K562 (cell line): ENCODE measurements around the gene CT83. TPM values are rescaled to one million over a fixed set of nuclear protein-coding genes. Genes with fewer than 3 reads are reported as not detected.
A peak's percentile ranks its signal among the peaks of the same experiment; 100 is the strongest.

Source experiments
- ATAC-seq: fragments of 200-7000 bp; cut with Tn5 transposase; 3 replicates; pipeline ENCODE4 v1.9.1; 2020; ENCODE audit warnings: moderate library complexity
- BruUV-seq: library from RNA; stranded (reverse); fragments of 400-500 nt; replicated peaks from 2 replicates; lab custom pipeline; 2021; lab: Mats Ljungman, UMichigan
- CTCF ChIA-PET: fragments of 300-600 bp; formaldehyde crosslinking; extraction: SDS; loops from one replicate; lab custom pipeline; 2021; ENCODE audit warnings: low intra/inter-chr PET ratio; lab: Yijun Ruan, JAX
- POLR2A ChIA-PET: fragments of 300-600, 350-650 bp; sonication (Branson Sonifier 250); formaldehyde crosslinking; extraction: SDS; loops from one replicate; lab custom pipeline; 2021; ENCODE audit warnings: antibody characterized with exemption, inconsistent platforms; lab: Yijun Ruan, JAX
- DNase-seq, 4 experiments: peaks; one replicate each; pipeline versions ENCODE4 v3.0.0 to v3.0.0-alpha.2; 2011 to 2018; ENCODE audit warnings: low spot score in 3 of 4, mixed read lengths in 3 of 4; ENCODE audit errors: extremely low read depth in 1 of 4
- FAIRE-seq: peaks from 2 replicates; lab custom pipeline; 2011; peaks lifted over from hg19 to GRCh38; lab: Jason Lieb, UNC
- H2AFZ ChIP-seq: 2 replicates; pipeline ENCODE4 v1.6.0; 2011; ENCODE audit warnings: low read depth, low read length, control low read depth, inconsistent platforms
- H3K27ac ChIP-seq: fragments of 200-600 bp; 3 replicates; pipeline ENCODE4 v1.8.0; 2011; ENCODE audit warnings: low read depth, mild to moderate bottlenecking, control low read depth, inconsistent platforms, low read length, moderate library complexity, mixed read lengths; ENCODE audit errors: extremely low read depth
- H3K27me3 ChIP-seq, 2 experiments: fragments of 300-600 bp in 1 of 2; 2 replicates in 1 of 2; 3 replicates in 1 of 2; pipeline versions ENCODE4 v1.6.0 to v1.8.0; 2011; ENCODE audit warnings: inconsistent platforms in 2 of 2, low read length in 2 of 2, mild to moderate bottlenecking in 1 of 2, mixed read lengths in 1 of 2, moderate library complexity in 1 of 2; ENCODE audit not compliant: control insufficient read depth in 2 of 2, insufficient read depth in 2 of 2
- H3K36me3 ChIP-seq: fragments of 300-600 bp; 3 replicates; pipeline ENCODE4 v1.8.0; 2011; ENCODE audit warnings: mild to moderate bottlenecking, low read length, inconsistent platforms; ENCODE audit not compliant: control insufficient read depth, insufficient read depth
- H3K4me1 ChIP-seq, 2 experiments: fragments of 200-600 bp in 1 of 2; replicated peaks in 1 of 2; 2 replicates in 1 of 2; 3 replicates in 1 of 2; pipeline versions ENCODE4 v1.5.1 to v1.8.0; 2011; ENCODE audit warnings: inconsistent platforms in 2 of 2, low read length in 2 of 2, mild to moderate bottlenecking in 1 of 2, mixed read lengths in 1 of 2, moderate library complexity in 1 of 2; ENCODE audit not compliant: control insufficient read depth in 2 of 2, insufficient read depth in 2 of 2
- H3K4me2 ChIP-seq: 2 replicates; pipeline ENCODE4 v1.6.1; 2011; ENCODE audit warnings: low read length, control low read depth, inconsistent platforms, mixed read lengths; ENCODE audit not compliant: insufficient read depth
- H3K4me3 ChIP-seq: fragments of 200-600 bp; sonication (generic), shearing (Covaris generic); 2 replicates; pipeline ENCODE4 v1.5.1; 2016; ENCODE audit warnings: control low read depth, inconsistent platforms
- H3K79me2 ChIP-seq: fragments of 200-600 bp; 3 replicates; pipeline ENCODE4 v1.8.0; 2011; ENCODE audit warnings: low read length, inconsistent platforms; ENCODE audit not compliant: control insufficient read depth, insufficient read depth
- H3K9ac ChIP-seq, 2 experiments: 2 replicates each; pipeline versions ENCODE4 v1.6.0 to v1.6.1; 2011; ENCODE audit warnings: low read depth in 2 of 2, low read length in 2 of 2, control low read depth in 1 of 2, inconsistent platforms in 1 of 2, mild to moderate bottlenecking in 1 of 2, mixed read lengths in 1 of 2; ENCODE audit not compliant: insufficient read depth in 1 of 2
- H3K9me1 ChIP-seq: one replicate; pipeline ENCODE4 v1.6.0; 2011; ENCODE audit warnings: inconsistent platforms, mild to moderate bottlenecking, low read length, moderate library complexity; ENCODE audit not compliant: control insufficient read depth, insufficient read depth
- H3K9me3 ChIP-seq: replicated peaks from 2 replicates; pipeline ENCODE4 v1.5.1; 2011; ENCODE audit warnings: low read depth, low read length, inconsistent platforms; ENCODE audit not compliant: control insufficient read depth, insufficient read depth
- H4K20me1 ChIP-seq: replicated peaks from 2 replicates; pipeline ENCODE4 v1.6.1; 2011; ENCODE audit warnings: low read length, inconsistent platforms, mixed read lengths; ENCODE audit not compliant: control insufficient read depth, insufficient read depth
- ARNT ChIP-seq, 2 experiments: fragments of 450-650 bp; IDR thresholded peaks; 2 replicates each; pipeline ENCODE4 v1.6.1; 2016; ENCODE audit warnings: mild to moderate bottlenecking in 1 of 2
- CCAR2 ChIP-seq: fragments of 200-400 bp; formaldehyde crosslinking; IDR thresholded peaks from 2 replicates; pipeline ENCODE4 v1.6.1; 2017; ENCODE audit warnings: mild to moderate bottlenecking, low read depth, low read length
- KDM2B ChIP-seq: fragments of 250-450 bp; sonication (Bioruptor Pico); IDR thresholded peaks from 2 replicates; pipeline ENCODE4 v1.8.0; 2021; ENCODE audit warnings: mild to moderate bottlenecking, moderate library complexity
- MAFK ChIP-seq: IDR thresholded peaks from 2 replicates; pipeline ENCODE4 v1.6.1; 2011; ENCODE audit warnings: low read length, improper control_type of control experiment
- PURB ChIP-seq: sonication (generic); formaldehyde crosslinking; IDR thresholded peaks from 2 replicates; pipeline ENCODE4 v1.9.0; 2021; ENCODE audit warnings: low read depth, mild to moderate bottlenecking, missing genetic modification reagents
- WGBS: fragments of 100-300 bp; shearing (Covaris generic); methylation state at CpG from one replicate; pipeline ENCODE4 v1.1.6; 2016; ENCODE audit warnings: low coverage, mixed read lengths; ENCODE audit not compliant: insufficient coverage; ENCODE audit errors: missing lambda C conversion rate; 5-methylcytosine and 5-hydroxymethylcytosine counted together
- in situ Hi-C: fragments of 300-500 bp; cut with MboI; formaldehyde crosslinking; loops from 4 replicates; pipeline ENCODE4 v1.15.0; 2018; ENCODE audit warnings: inconsistent platforms, mixed read lengths
- intact Hi-C: fragments of 100-400 bp; cut with micrococcal nuclease; formaldehyde crosslinking; loops from 2 replicates; pipeline ENCODE4 v1.14.2; 2022
- polyA plus RNA-seq, 8 experiments: library from polyadenylated mRNA; depleted of rRNA in 4 of 8; stranded (reverse) in 5 of 8; unstranded in 3 of 8; fragments of >200 nt; fragmentation: Nextera tagmentation in 2 of 8; fragmentation: Illumina TruSeq in 1 of 8; extraction: Ambion mirVana in 2 of 8; extraction: Trizol in 1 of 8; gene quantifications; 2 replicates each; pipeline versions ENCODE4 v1.2.1 to v1.2.3, GENCODE V29; 2011 to 2014; ENCODE audit warnings: inconsistent platforms in 1 of 8, missing spikeins in 1 of 8
- total RNA-seq, 7 experiments: library from RNA; depleted of rRNA in 6 of 7; stranded (reverse); fragments of >200 nt in 6 of 7; fragmentation: Illumina TruSeq in 2 of 7; extraction: Trizol in 2 of 7; gene quantifications; 2 replicates each; pipeline versions ENCODE4 v1.2.1 to v1.2.3, GENCODE V29; 2011 to 2021; ENCODE audit warnings: low replicate concordance in 1 of 7

Gene CT83
- total and polyA plus RNA-seq, 9 of the 15 experiments (the other 6 are each of a cell fraction or from before 2014, with no cell fraction given) = not detected

- in situ Hi-C loops (no loop called here), intact Hi-C loops (no loop called here)
- Histone ChIP-seq H3K4me2 (no peak overlapping the region), H3K27me3 (no peaks in the 10 kb centered on the region), H4K20me1 (no peaks in the 10 kb centered on the region), H3K4me3 (no peak overlapping the region), H2AFZ (no peak overlapping the region), H3K36me3 (no peaks in the 10 kb centered on the region), H3K9me1 (no peaks in the 10 kb centered on the region), H3K4me1 (no peaks in the 10 kb centered on the region), H3K79me2 (no peaks in the 10 kb centered on the region), H3K9me3 (no peaks in the 10 kb centered on the region), H3K27ac (no peak overlapping the region), H3K9ac (no peak overlapping the region)
- FAIRE-seq (no peak), DNase-seq (no peak), ATAC-seq (no peak)
- ChIA-PET CTCF (no interaction called here), POLR2A (no interaction called here)
- no TSS peak for BruUV-seq
- TF ChIP-seq CCAR2 (no peak), MAFK (0 out of 2 replicates have a peak, but pooled peaks have one; percentile 24)
- WGBS = 4% methylated on average over 3 of the region's 3 CpGs
These were observed 34.8 kb downstream of the CT83 start for GRCh38 chrX:116427978-116428377.

GRCh38 chrX:116417968-116418367 is 44.8 kb downstream of the CT83 start:
- WGBS = 0% methylated on average over 4 of the region's 4 CpGs
- Histone ChIP-seq H3K4me1 (no peaks in the 10 kb centered on the region), H3K9ac (no peak overlapping the region), H4K20me1 (no peaks in the 10 kb centered on the region), H3K4me2 (no peak overlapping the region), H3K36me3 (no peaks in the 10 kb centered on the region), H3K27me3 (no peaks in the 10 kb centered on the region), H3K79me2 (no peaks in the 10 kb centered on the region), H2AFZ (no peak overlapping the region), H3K27ac (no peak overlapping the region), H3K4me3 (no peak overlapping the region), H3K9me3 (no peaks in the 10 kb centered on the region), H3K9me1 (no peaks in the 10 kb centered on the region)
- DNase-seq = no peak
- POLR2A ChIA-PET = no interaction called here
- no peak for ATAC-seq
- intact Hi-C loops = no loop called here
- TF ChIP-seq ARNT (IDR thresholded peaks at IDR 0.05) (no peak), KDM2B (CRISPR knock-in tag) (no peak), PURB (CRISPR knock-in tag) (no peak)
- in situ Hi-C loops = no loop called here
- no peak for FAIRE-seq
- BruUV-seq = no TSS peak
- CTCF ChIA-PET = no interaction called here
